Neural progenitor cell (in vitro differentiated cells): ENCODE results near the gene ARHGAP28. TPM values are rescaled to one million over a fixed set of nuclear protein-coding genes. Genes with fewer than 3 reads are reported as not detected.

Experiments used
- DNase-seq: peaks from one replicate; pipeline ENCODE4 v3.0.0-alpha.2; 2016; ENCODE audit warnings: low spot score
- H2AFZ ChIP-seq: fragments of 200-600 bp; sonication (generic); replicated peaks from 2 replicates; pipeline ENCODE4 v1.6.1; 2016; ENCODE audit warnings: antibody characterized with exemption
- H3F3A ChIP-seq: fragments of 200-600 bp; sonication (generic); 2 replicates; pipeline ENCODE4 v1.6.1; 2016; ENCODE audit warnings: antibody characterized with exemption, low read depth
- H3K27ac ChIP-seq: fragments of 200-600 bp; sonication (generic); 2 replicates; pipeline ENCODE4 v1.5.1; 2016; ENCODE audit warnings: mild to moderate bottlenecking
- H3K27me3 ChIP-seq: fragments of 200-600 bp; sonication (generic); 2 replicates; pipeline ENCODE4 v1.6.1; 2016; ENCODE audit warnings: mild to moderate bottlenecking, moderate library complexity
- H3K36me3 ChIP-seq: fragments of 200-600 bp; sonication (generic); 2 replicates; pipeline ENCODE4 v1.5.1; 2016
- H3K4me1 ChIP-seq: fragments of 200-600 bp; sonication (generic); 2 replicates; pipeline ENCODE4 v1.6.1; 2016; ENCODE audit warnings: mixed run types
- H3K4me2 ChIP-seq: fragments of 200-600 bp; sonication (generic); 2 replicates; pipeline ENCODE4 v1.6.1; 2016
- H3K4me3 ChIP-seq: fragments of 200-600 bp; sonication (generic); 2 replicates; pipeline ENCODE4 v1.5.1; 2016
- H3K79me2 ChIP-seq: fragments of 200-600 bp; sonication (generic); 2 replicates; pipeline ENCODE4 v1.6.1; 2016; ENCODE audit warnings: low read depth
- H3K9ac ChIP-seq: fragments of 200-600 bp; sonication (generic); 2 replicates; pipeline ENCODE4 v1.6.1; 2016
- H3K9me3 ChIP-seq: fragments of 200-600 bp; sonication (generic); 2 replicates; pipeline ENCODE4 v1.5.1; 2016; ENCODE audit warnings: low read depth
- H4K20me1 ChIP-seq: fragments of 200-600 bp; sonication (generic); 2 replicates; pipeline ENCODE4 v1.6.1; 2016; ENCODE audit warnings: low read depth
- H3K27ac Mint-ChIP-seq: 3 replicates; pipeline ENCODE4 v1.8.0; 2021; ENCODE audit warnings: mixed read lengths
- H3K27me3 Mint-ChIP-seq: 2 replicates; pipeline ENCODE4 v1.8.0; 2022; ENCODE audit warnings: low read depth, mild to moderate bottlenecking, inconsistent platforms, moderate library complexity, mixed read lengths; ENCODE audit not compliant: insufficient read depth
- H3K36me3 Mint-ChIP-seq: 3 replicates; pipeline ENCODE4 v1.8.0; 2021; ENCODE audit warnings: mixed read lengths
- H3K4me1 Mint-ChIP-seq: 3 replicates; pipeline ENCODE4 v1.8.0; 2021; ENCODE audit warnings: mixed read lengths
- H3K4me3 Mint-ChIP-seq: 3 replicates; pipeline ENCODE4 v1.8.0; 2021; ENCODE audit warnings: mild to moderate bottlenecking, moderate library complexity, mixed read lengths
- H3K9me3 Mint-ChIP-seq: 3 replicates; pipeline ENCODE4 v1.8.0; 2020; ENCODE audit warnings: mixed read lengths
- CTCF ChIP-seq: fragments of 200-600 bp; sonication (generic); IDR thresholded peaks from 2 replicates; pipeline ENCODE4 v1.5.1; 2017; ENCODE audit warnings: antibody characterized with exemption, mild to moderate bottlenecking
- EZH2 ChIP-seq: fragments of 200-600 bp; sonication (generic); IDR thresholded peaks from 2 replicates; pipeline ENCODE4 v1.6.1; 2017; ENCODE audit warnings: antibody characterized with exemption, mild to moderate bottlenecking, moderate library complexity
- EZH2phosphoT487 ChIP-seq: fragments of 200-600 bp; sonication (generic); IDR thresholded peaks from 2 replicates; pipeline ENCODE4 v1.6.1; 2017; ENCODE audit warnings: antibody characterized with exemption
- small RNA-seq: library from RNA; depleted of rRNA; stranded (forward); fragments of <200 nt; gene quantifications from one replicate; pipeline ENCODE3, GENCODE V24; 2015
- total RNA-seq: library from RNA; depleted of rRNA; stranded (reverse); fragments of >200 nt; gene quantifications from 2 replicates; pipeline ENCODE4 v1.2.3, GENCODE V29; 2015; ENCODE audit warnings: low replicate concordance

ARHGAP28 gene
- total RNA-seq, 1 donor from 2014 or later, result 25.7 TPM

DNA sequence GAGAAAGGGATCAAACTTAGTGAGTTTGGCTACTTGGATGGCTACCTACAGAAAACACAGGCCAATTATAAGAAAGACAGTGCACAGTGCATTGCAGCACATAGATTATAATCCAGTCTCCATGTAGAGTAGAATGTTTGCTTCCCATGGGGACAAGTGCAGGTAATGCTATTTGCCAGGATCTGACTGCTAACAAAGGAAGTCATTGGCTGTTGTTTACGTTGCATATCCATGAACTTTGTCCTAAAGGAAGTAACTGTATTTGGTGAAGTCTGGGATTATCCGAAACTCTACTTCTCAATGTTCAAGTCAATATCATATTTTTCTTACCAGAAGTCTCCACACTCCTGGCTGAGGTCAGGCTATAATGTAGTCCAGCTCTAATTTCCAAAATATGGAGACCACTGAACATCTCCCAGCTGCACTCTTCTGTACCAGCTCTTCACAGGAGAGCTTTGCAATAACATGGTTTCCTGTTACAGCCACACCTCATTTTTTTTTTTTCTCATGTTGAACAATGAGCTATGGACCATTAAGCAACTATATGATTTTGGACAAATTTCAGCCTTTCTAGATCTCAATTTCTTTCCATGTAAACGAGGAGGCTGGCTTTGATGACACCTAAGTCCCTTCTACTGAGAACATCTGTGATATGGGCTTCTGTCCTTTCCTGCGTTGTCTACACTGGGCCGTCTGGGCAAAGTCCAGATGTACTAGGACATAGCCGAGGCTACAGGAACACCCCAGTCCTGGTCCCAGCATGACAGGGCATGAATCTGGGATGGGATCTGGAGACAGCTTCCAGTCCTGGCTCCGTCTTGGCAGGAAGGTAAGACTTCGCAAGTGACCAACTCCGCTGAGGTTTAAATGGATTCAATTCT lies 233.3 kb downstream of the ARHGAP28 start:
- H3K9me3 Mint-ChIP-seq, result peaks cover 3% of the 10 kb centered on the region
- no peak overlapping the region for H3K4me3 ChIP-seq
- H3K4me2 ChIP-seq, result no peak overlapping the region
- H3K27ac Mint-ChIP-seq, result no peak overlapping the region
- H3K4me1 ChIP-seq, result no peaks in the 10 kb centered on the region
- H3F3A ChIP-seq, result no peaks in the 10 kb centered on the region
- no peaks in the 10 kb centered on the region for H3K4me1 Mint-ChIP-seq
- no peak overlapping the region for H3K9ac ChIP-seq
- TF ChIP-seq EZH2 (no peak), CTCF (no peak), EZH2phosphoT487 (no peak)
- H2AFZ ChIP-seq, result no peak overlapping the region
- no peak for DNase-seq
- no peak overlapping the region for H3K4me3 Mint-ChIP-seq
- no peaks in the 10 kb centered on the region for H3K79me2 ChIP-seq
- peaks cover 71% of the 10 kb centered on the region for H3K36me3 Mint-ChIP-seq
- no peaks in the 10 kb centered on the region for H3K27me3 ChIP-seq
- H3K9me3 ChIP-seq, result no peaks in the 10 kb centered on the region
- no peak overlapping the region for H3K27ac ChIP-seq
- peaks cover 2% of the 10 kb centered on the region for H3K27me3 Mint-ChIP-seq
- peaks cover 20% of the 10 kb centered on the region for H3K36me3 ChIP-seq
- no peaks in the 10 kb centered on the region for H4K20me1 ChIP-seq

- no peak for DNase-seq
- H4K20me1 ChIP-seq, result no peaks in the 10 kb centered on the region
- H3K4me1 ChIP-seq, result no peaks in the 10 kb centered on the region
- no peak overlapping the region for H2AFZ ChIP-seq
- Mint-ChIP-seq H3K4me3 (no peak overlapping the region), H3K36me3 (peaks cover 66% of the 10 kb centered on the region), H3K27me3 (peaks cover 2% of the 10 kb centered on the region), H3K9me3 (peaks cover 3% of the 10 kb centered on the region), H3K4me1 (no peaks in the 10 kb centered on the region), H3K27ac (no peak overlapping the region)
- H3K79me2 ChIP-seq, result no peaks in the 10 kb centered on the region
- H3K27me3 ChIP-seq, result no peaks in the 10 kb centered on the region
- peaks cover 20% of the 10 kb centered on the region for H3K36me3 ChIP-seq
- no peaks in the 10 kb centered on the region for H3F3A ChIP-seq
- no peak overlapping the region for H3K4me2 ChIP-seq
- no peak overlapping the region for H3K27ac ChIP-seq
- no peak for TF ChIP-seq EZH2phosphoT487
- no peak for TF ChIP-seq CTCF
- TF ChIP-seq EZH2, result no peak
- no peak overlapping the region for H3K9ac ChIP-seq
- H3K9me3 ChIP-seq, result no peaks in the 10 kb centered on the region
- H3K4me3 ChIP-seq, result no peak overlapping the region
Measured at GRCh38 chr18:6963452-6964097, 234.1 kb downstream of the ARHGAP28 start.

Small RNA genes within 50 kb of the gene (small RNA-seq; reads per million reads assigned to genes)
- gene RNU6-916P, result not detected
